Body of pancreas (tissue), 4 donors: Measurements from ENCODE around the gene MARCO. TPM values are rescaled to one million over a fixed set of nuclear protein-coding genes. Genes with fewer than 3 reads are reported as not detected.

ENCODE experiments used
- ATAC-seq: fragments of 150-250 bp; one replicate; pipeline ENCODE4 v1.9.1; 2016
- DNase-seq, 4 donors: peaks; one replicate each; pipeline ENCODE4 v3.0.0-alpha.2; 2019
- H3K27ac ChIP-seq, 4 donors: fragments of 200-600 bp; sonication (generic); 1 replicate in 3 of 4; 2 replicates in 1 of 4; pipeline versions ENCODE4 v1.5.1 to v1.6.1; 2016 to 2019; ENCODE audit warnings: mild to moderate bottlenecking in 1 of 4, mixed read lengths in 1 of 4, moderate library complexity in 1 of 4
- H3K27me3 ChIP-seq, 2 donors: fragments of 200-600 bp; sonication (generic); one replicate each; pipeline ENCODE4 v1.6.0; 2016; ENCODE audit warnings: mild to moderate bottlenecking in 1 of 2
- H3K36me3 ChIP-seq, 2 donors: fragments of 200-600 bp; sonication (generic); replicated peaks in 1 of 2; 2 replicates each; pipeline ENCODE4 v1.5.1; 2016; ENCODE audit warnings: low read depth in 2 of 2; ENCODE audit not compliant: insufficient read depth in 1 of 2
- H3K4me1 ChIP-seq: fragments of 200-600 bp; sonication (generic); one replicate; pipeline ENCODE4 v1.6.0; 2016
- H3K4me3 ChIP-seq, 2 donors: fragments of 200-600 bp; sonication (generic); 1 replicate in 1 of 2; 2 replicates in 1 of 2; pipeline ENCODE4 v1.5.1; 2016 to 2019
- H3K9me3 ChIP-seq, 3 donors: fragments of 200-600 bp; sonication (generic); 1 replicate in 2 of 3; 2 replicates in 1 of 3; pipeline ENCODE4 v1.5.1; 2016
- POLR2A ChIP-seq, 3 donors: fragments of 450-650 bp; IDR thresholded peaks; one replicate each; pipeline ENCODE4 v1.6.1; 2016; ENCODE audit warnings: antibody characterized with exemption in 3 of 3, mild to moderate bottlenecking in 2 of 3
- WGBS, 2 donors: methylation state at CpG; one replicate each; pipeline ENCODE4 v1.1.5; 2017; 5-methylcytosine and 5-hydroxymethylcytosine counted together
- intact Hi-C: fragments of 100-400 bp; cut with DNase I; formaldehyde crosslinking; loops from one replicate; pipeline ENCODE4 v1.15.1; 2023
- total RNA-seq, 2 donors: library from RNA; depleted of rRNA; stranded (reverse); fragments of >200 nt; gene quantifications; one replicate each; pipeline ENCODE4 v1.1.0, GENCODE V29; 2016
- TF ChIP-seq, protein P1 (sequence below), 7 experiments: fragments of 450-650 bp in 4 of 7; fragments of 200-600 bp in 3 of 7; sonication (generic) in 3 of 7; IDR thresholded peaks; one replicate each; pipeline ENCODE4 v1.5.1; 2016 to 2019; ENCODE audit warnings: antibody characterized with exemption in 7 of 7

Gene MARCO
- total RNA-seq, 2 donors from 2014 or later = 1.0 TPM; not detected in 1

DNA sequence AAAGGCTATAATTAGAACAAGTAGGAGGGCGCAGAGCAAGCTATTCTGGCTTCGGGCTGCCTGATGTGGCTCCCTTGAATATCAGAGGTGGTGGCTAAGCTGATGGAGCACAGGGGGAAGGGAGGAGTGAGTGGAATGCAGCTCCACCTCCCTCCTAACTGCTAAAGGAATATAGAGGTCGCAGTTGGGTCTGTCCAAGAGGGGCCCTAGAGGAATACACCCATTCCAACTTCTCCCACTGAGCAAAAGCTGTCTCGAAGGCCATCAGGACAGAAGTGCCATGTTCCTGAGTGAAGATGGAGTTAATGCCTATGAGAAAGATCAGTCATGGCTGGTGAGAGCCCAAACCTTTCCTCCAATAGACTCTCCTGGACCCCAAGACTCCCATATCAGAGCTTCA lies 32.8 kb upstream of the MARCO start:
- Histone ChIP-seq H3K27ac (no peak overlapping the region), H3K9me3 (no peaks in the 10 kb centered on the region), H3K4me3 (no peak overlapping the region), H3K36me3 (no peaks in the 10 kb centered on the region), H3K27me3 (no peaks in the 10 kb centered on the region), H3K4me1 (no peaks in the 10 kb centered on the region)
- 81 to 82% methylated on average over 4 of the region's 4 CpGs for WGBS, 2 donors
- TF ChIP-seq, protein P1, sequence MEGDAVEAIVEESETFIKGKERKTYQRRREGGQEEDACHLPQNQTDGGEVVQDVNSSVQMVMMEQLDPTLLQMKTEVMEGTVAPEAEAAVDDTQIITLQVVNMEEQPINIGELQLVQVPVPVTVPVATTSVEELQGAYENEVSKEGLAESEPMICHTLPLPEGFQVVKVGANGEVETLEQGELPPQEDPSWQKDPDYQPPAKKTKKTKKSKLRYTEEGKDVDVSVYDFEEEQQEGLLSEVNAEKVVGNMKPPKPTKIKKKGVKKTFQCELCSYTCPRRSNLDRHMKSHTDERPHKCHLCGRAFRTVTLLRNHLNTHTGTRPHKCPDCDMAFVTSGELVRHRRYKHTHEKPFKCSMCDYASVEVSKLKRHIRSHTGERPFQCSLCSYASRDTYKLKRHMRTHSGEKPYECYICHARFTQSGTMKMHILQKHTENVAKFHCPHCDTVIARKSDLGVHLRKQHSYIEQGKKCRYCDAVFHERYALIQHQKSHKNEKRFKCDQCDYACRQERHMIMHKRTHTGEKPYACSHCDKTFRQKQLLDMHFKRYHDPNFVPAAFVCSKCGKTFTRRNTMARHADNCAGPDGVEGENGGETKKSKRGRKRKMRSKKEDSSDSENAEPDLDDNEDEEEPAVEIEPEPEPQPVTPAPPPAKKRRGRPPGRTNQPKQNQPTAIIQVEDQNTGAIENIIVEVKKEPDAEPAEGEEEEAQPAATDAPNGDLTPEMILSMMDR (IDR thresholded peaks at IDR 0.05) = no peak
- TF ChIP-seq POLR2A (IDR thresholded peaks at IDR 0.05) = no peak
- no peak for ATAC-seq
- DNase-seq = no peak
- intact Hi-C loops = no loop called here

- Histone ChIP-seq H3K27me3 (no peaks in the 10 kb centered on the region), H3K27ac (no peak overlapping the region), H3K4me3 (no peak overlapping the region), H3K9me3 (no peaks in the 10 kb centered on the region), H3K36me3 (no peaks in the 10 kb centered on the region), H3K4me1 (no peaks in the 10 kb centered on the region)
- DNase-seq (no peak), ATAC-seq (no peak)
- WGBS, 2 donors = 43 to 51% methylated on average over 5 of the region's 5 CpGs
- intact Hi-C loops = no loop called here
- TF ChIP-seq, protein P1 (IDR thresholded peaks at IDR 0.05) = no peak
- TF ChIP-seq POLR2A (IDR thresholded peaks at IDR 0.05) = no peak
These were observed 30.7 kb upstream of the MARCO start for GRCh38 chr2:118911166-118911856.

DNA sequence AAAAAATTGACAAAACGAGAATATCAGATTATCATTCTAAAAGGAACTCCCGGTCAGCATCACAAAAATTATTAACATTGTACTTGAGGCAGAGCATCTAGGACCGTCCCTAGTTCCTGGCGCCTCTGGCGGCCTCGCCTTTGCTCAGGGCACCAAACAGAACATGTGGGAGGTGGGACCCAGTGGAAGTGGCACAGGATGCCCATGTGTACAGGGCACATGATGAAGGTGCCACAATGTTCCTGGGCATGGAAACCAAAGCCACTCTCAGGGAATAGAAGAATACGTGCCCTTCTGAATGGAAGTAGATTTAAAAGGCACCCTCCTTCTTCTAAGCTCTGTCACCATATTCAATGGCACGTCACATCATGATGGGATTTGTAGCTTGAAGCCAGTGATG lies 30.1 kb upstream of the MARCO start:
- no peaks in the 10 kb centered on the region for H3K36me3 ChIP-seq
- intact Hi-C loops = no loop called here
- WGBS, 2 donors = 60 to 69% methylated on average over 8 of the region's 8 CpGs
- no peaks in the 10 kb centered on the region for H3K27me3 ChIP-seq
- DNase-seq (no peak), ATAC-seq (no peak)
- TF ChIP-seq POLR2A (IDR thresholded peaks at IDR 0.05) = no peak
- TF ChIP-seq, protein P1 (IDR thresholded peaks at IDR 0.05) = no peak
- H3K9me3 ChIP-seq = no peaks in the 10 kb centered on the region
- H3K4me3 ChIP-seq = no peak overlapping the region
- H3K4me1 ChIP-seq = no peaks in the 10 kb centered on the region
- no peak overlapping the region for H3K27ac ChIP-seq

GRCh38 chr2:118913131-118913802 lies 28.7 kb upstream of the MARCO start:
- 49 to 61% methylated on average over 3 of the region's 3 CpGs for WGBS, 2 donors

More at GRCh38 chr2:118913131-118913802, 28.7 kb upstream of the MARCO start:
- Histone ChIP-seq H3K4me1 (no peaks in the 10 kb centered on the region), H3K36me3 (no peaks in the 10 kb centered on the region), H3K4me3 (no peak overlapping the region), H3K27me3 (no peaks in the 10 kb centered on the region), H3K9me3 (no peaks in the 10 kb centered on the region), H3K27ac (no peak overlapping the region)
- intact Hi-C loops = no loop called here
- TF ChIP-seq POLR2A (IDR thresholded peaks at IDR 0.05) = no peak
- TF ChIP-seq, protein P1 (IDR thresholded peaks at IDR 0.05) = no peak
- ATAC-seq (no peak), DNase-seq (no peak)
